HepG2 (cell line): ENCODE measurements around the gene AKAP12. TPM values are rescaled to one million over a fixed set of nuclear protein-coding genes. Genes with fewer than 3 reads are reported as not detected.
A peak's percentile ranks its signal among the peaks of the same experiment; 100 is the strongest.

Experiments used
- ATAC-seq: fragments of 200-7000 bp; cut with Tn5 transposase; 3 replicates; pipeline ENCODE4 v1.9.1; 2020; ENCODE audit warnings: mild to moderate bottlenecking, moderate library complexity
- BruUV-seq: library from RNA; stranded (reverse); fragments of 400-500 nt; replicated peaks from 2 replicates; lab custom pipeline; 2021; lab: Mats Ljungman, UMichigan
- CTCF ChIA-PET: fragments of 300-600 bp; formaldehyde crosslinking; extraction: SDS; loops from one replicate; lab custom pipeline; 2021; ENCODE audit warnings: low total read pairs, inconsistent platforms, low intra/inter-chr PET ratio; lab: Yijun Ruan, JAX
- POLR2A ChIA-PET: fragments of 350-600 bp; sonication (Branson Sonifier 250); formaldehyde crosslinking; loops from one replicate; lab custom pipeline; 2020; ENCODE audit warnings: antibody characterized with exemption, inconsistent platforms; lab: Yijun Ruan, JAX
- DNase-seq: peaks from one replicate; pipeline ENCODE4 v3.0.0-alpha.2; 2015; ENCODE audit warnings: low spot score
- FAIRE-seq: peaks from 3 replicates; lab custom pipeline; 2011; peaks lifted over from hg19 to GRCh38; lab: Jason Lieb, UNC
- H2AFZ ChIP-seq: one replicate; pipeline ENCODE4 v1.6.1; 2011; ENCODE audit warnings: low read length, inconsistent platforms
- H3K27ac ChIP-seq: fragments of 300-600 bp; 3 replicates; pipeline ENCODE4 v1.8.0; 2011; ENCODE audit warnings: mixed run types, mild to moderate bottlenecking, mixed read lengths, low read length, inconsistent platforms; ENCODE audit not compliant: insufficient read depth; ENCODE audit errors: extremely low read length
- H3K27me3 ChIP-seq, 2 experiments: fragments of 200-600 bp in 1 of 2; 2 replicates in 1 of 2; 3 replicates in 1 of 2; pipeline versions ENCODE4 v1.6.0 to v1.8.0; 2011; ENCODE audit warnings: low read length in 2 of 2, mild to moderate bottlenecking in 2 of 2, moderate library complexity in 2 of 2, inconsistent platforms in 1 of 2; ENCODE audit not compliant: insufficient read depth in 2 of 2, control insufficient read depth in 1 of 2
- H3K36me3 ChIP-seq, 2 experiments: fragments of 200-600 bp in 1 of 2; replicated peaks in 1 of 2; 2 replicates in 1 of 2; 3 replicates in 1 of 2; pipeline versions ENCODE4 v1.5.1 to v1.8.0; 2011; ENCODE audit warnings: low read length in 2 of 2, inconsistent platforms in 1 of 2; ENCODE audit not compliant: insufficient read depth in 2 of 2, control insufficient read depth in 1 of 2
- H3K4me1 ChIP-seq: 2 replicates; pipeline ENCODE4 v1.5.1; 2012; ENCODE audit warnings: low read length, inconsistent platforms; ENCODE audit not compliant: insufficient read depth
- H3K4me2 ChIP-seq: 2 replicates; pipeline ENCODE4 v1.6.0; 2011; ENCODE audit warnings: low read depth, low read length, inconsistent platforms
- H3K4me3 ChIP-seq, 3 experiments: fragments of 200-600 bp in 1 of 3; sonication (generic), shearing (Covaris generic) in 1 of 3; replicated peaks in 1 of 3; 2 replicates each; pipeline ENCODE4 v1.5.1; 2011 to 2016; ENCODE audit warnings: low read length in 3 of 3, inconsistent platforms in 2 of 3, low read depth in 2 of 3, mild to moderate bottlenecking in 2 of 3, control low read depth in 1 of 3, mixed read lengths in 1 of 3; ENCODE audit not compliant: insufficient read depth in 1 of 3
- H3K79me2 ChIP-seq: one replicate; pipeline ENCODE4 v1.6.1; 2011; ENCODE audit warnings: low read length, inconsistent platforms; ENCODE audit not compliant: insufficient read depth
- H3K9ac ChIP-seq: 2 replicates; pipeline ENCODE4 v1.6.0; 2011; ENCODE audit warnings: mild to moderate bottlenecking, low read depth, low read length, inconsistent platforms; ENCODE audit not compliant: insufficient read depth
- H3K9me3 ChIP-seq: 2 replicates; pipeline ENCODE4 v1.5.1; 2012; ENCODE audit warnings: mild to moderate bottlenecking, low read length
- H4K20me1 ChIP-seq: 2 replicates; pipeline ENCODE4 v1.6.0; 2011; ENCODE audit warnings: inconsistent platforms, mild to moderate bottlenecking, low read length, moderate library complexity; ENCODE audit not compliant: insufficient read depth
- CEBPG ChIP-seq: IDR thresholded peaks from 2 replicates; pipeline ENCODE4 v1.6.1; 2016
- CREB1 ChIP-seq, 2 experiments: fragments of 450-650 bp in 1 of 2; IDR thresholded peaks; 2 replicates each; pipeline ENCODE4 v1.6.1; 2016 to 2017; ENCODE audit warnings: control low read depth in 1 of 2, mild to moderate bottlenecking in 1 of 2, missing compliant biosample characterization in 1 of 2, missing genetic modification characterization in 1 of 2
- FOXA3 ChIP-seq: IDR thresholded peaks from 2 replicates; pipeline ENCODE4 v1.6.1; 2016; ENCODE audit warnings: missing genetic modification reagents, missing compliant biosample characterization
- NCOR1 ChIP-seq: fragments of 200-600 bp; sonication (generic); IDR thresholded peaks from 2 replicates; pipeline ENCODE4 v1.7.0; 2017; ENCODE audit warnings: antibody characterized with exemption, low read length, borderline replicate concordance
- TCF7 ChIP-seq: sonication (generic); IDR thresholded peaks from 2 replicates; pipeline ENCODE4 v1.6.1; 2016; ENCODE audit warnings: antibody characterized with exemption, low read depth
- XRCC5 ChIP-seq: fragments of 200-400 bp; formaldehyde crosslinking; optimal IDR thresholded peaks from 2 replicates; pipeline ENCODE3; 2017; ENCODE audit warnings: mild to moderate bottlenecking, low read length
- ZNF205 ChIP-seq: IDR thresholded peaks from 2 replicates; pipeline ENCODE4 v1.6.1; 2018; ENCODE audit warnings: missing biosample characterization, missing genetic modification reagents
- ZNF614 ChIP-seq: IDR thresholded peaks from 2 replicates; pipeline ENCODE4 v1.6.1; 2018; ENCODE audit warnings: missing biosample characterization, missing genetic modification reagents, inconsistent platforms, borderline replicate concordance
- WGBS: methylation state at CpG from one replicate; pipeline ENCODE4 v1.1.6; 2017; ENCODE audit warnings: low lambda C conversion rate; 5-methylcytosine and 5-hydroxymethylcytosine counted together
- in situ Hi-C: cut with HindIII; loops from 2 replicates; pipeline ENCODE4 v1.10.0; 2017; ENCODE audit warnings: low pct_unique_long_range_greater_than_20kb; ENCODE audit not compliant: extremely low pct_ligation_motif_present
- intact Hi-C: fragments of 100-400 bp; cut with micrococcal nuclease; formaldehyde crosslinking; loops from one replicate; pipeline ENCODE4 v1.10.0; 2022; ENCODE audit not compliant: unreplicated experiment
- polyA plus RNA-seq, 8 experiments: library from polyadenylated mRNA; depleted of rRNA in 3 of 8; stranded (reverse) in 7 of 8; unstranded in 1 of 8; fragments of >200 nt; fragmentation: Illumina TruSeq in 4 of 8; extraction: Trizol in 4 of 8; gene quantifications; 2 replicates each; pipeline versions ENCODE4 v1.2.1 to v1.2.3, GENCODE V29; 2011 to 2016; ENCODE audit warnings: low read depth in 4 of 8, missing spikeins in 1 of 8, mixed read lengths in 1 of 8; ENCODE audit not compliant: insufficient read depth in 1 of 8
- total RNA-seq, 5 experiments: library from RNA; depleted of rRNA; stranded (reverse); fragments of >200 nt; fragmentation: Illumina TruSeq; extraction: Trizol; gene quantifications; 2 replicates each; pipeline ENCODE4 v1.2.3, GENCODE V29; 2016; ENCODE audit warnings: low read depth in 1 of 5
- TF ChIP-seq, protein P1 (sequence below): sonication (generic); formaldehyde crosslinking; IDR thresholded peaks from 2 replicates; pipeline ENCODE4 v1.5.1; 2020; ENCODE audit warnings: missing genetic modification reagents, mild to moderate bottlenecking, borderline replicate concordance
- TF ChIP-seq, protein P2 (sequence below): sonication (generic); formaldehyde crosslinking; IDR thresholded peaks from 2 replicates; pipeline ENCODE4 v1.4.0; 2020; ENCODE audit warnings: low read depth, mild to moderate bottlenecking, missing genetic modification reagents
- TF ChIP-seq, protein P3 (sequence below): sonication (generic); formaldehyde crosslinking; IDR thresholded peaks from 2 replicates; pipeline ENCODE4 v1.9.0; 2021; ENCODE audit warnings: missing genetic modification reagents, mild to moderate bottlenecking, borderline replicate concordance

The AKAP12 gene
- total and polyA plus RNA-seq, 2 of the 13 experiments (the other 11 are each of a cell fraction or from before 2014, with no cell fraction given), result 10.6 to 19.0 TPM

DNA sequence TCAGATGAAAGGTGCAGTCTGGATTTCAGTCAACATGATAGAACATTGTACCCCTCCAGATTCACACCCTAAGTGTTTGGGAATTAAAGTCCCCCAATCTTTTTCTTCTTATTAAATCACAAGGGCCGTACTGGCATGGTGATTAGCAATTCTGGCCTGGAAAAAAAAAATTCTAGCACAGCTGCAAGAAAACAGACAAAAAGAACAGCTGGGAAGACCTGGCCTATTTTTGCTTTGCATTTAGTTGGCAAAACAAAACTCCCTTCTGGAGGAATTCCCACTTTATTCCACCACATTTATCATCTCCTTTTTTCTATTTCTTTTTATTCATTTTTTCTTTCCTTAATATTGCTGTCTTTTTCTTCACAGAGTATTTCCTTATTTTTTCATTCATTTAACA lies 39.8 kb upstream of the AKAP12 start:
- no peak for ATAC-seq
- no peaks in the 10 kb centered on the region for H3K36me3 ChIP-seq
- intact Hi-C loops, result loop anchor here (10.0 kb wide), 1 partner anchor 125 kb away; no protein-coding TSS in a partner anchor
- no peak for TF ChIP-seq NCOR1
- TF ChIP-seq, all 625 proteins: peak for 0
- ChIA-PET CTCF (no interaction called here), POLR2A (no interaction called here)
- Histone ChIP-seq H2AFZ (no peak overlapping the region), H3K27ac (no peak overlapping the region), H3K9me3 (no peaks in the 10 kb centered on the region), H3K79me2 (no peaks in the 10 kb centered on the region), H3K9ac (no peak overlapping the region), H3K4me2 (no peak overlapping the region), H3K27me3 (0 out of 5 replicates have a peak, but pooled peaks cover 0 to 3% of the 10 kb centered on the region in 2 experiments), H3K4me3 (no peak overlapping the region), H4K20me1 (no peaks in the 10 kb centered on the region), H3K4me1 (no peaks in the 10 kb centered on the region)
- BruUV-seq, result no TSS peak
- 24% methylated on average over 1 of the region's 1 CpG for WGBS
- DNase-seq, result no peak
- in situ Hi-C loops, result no loop called here
- FAIRE-seq, result no peak

DNA sequence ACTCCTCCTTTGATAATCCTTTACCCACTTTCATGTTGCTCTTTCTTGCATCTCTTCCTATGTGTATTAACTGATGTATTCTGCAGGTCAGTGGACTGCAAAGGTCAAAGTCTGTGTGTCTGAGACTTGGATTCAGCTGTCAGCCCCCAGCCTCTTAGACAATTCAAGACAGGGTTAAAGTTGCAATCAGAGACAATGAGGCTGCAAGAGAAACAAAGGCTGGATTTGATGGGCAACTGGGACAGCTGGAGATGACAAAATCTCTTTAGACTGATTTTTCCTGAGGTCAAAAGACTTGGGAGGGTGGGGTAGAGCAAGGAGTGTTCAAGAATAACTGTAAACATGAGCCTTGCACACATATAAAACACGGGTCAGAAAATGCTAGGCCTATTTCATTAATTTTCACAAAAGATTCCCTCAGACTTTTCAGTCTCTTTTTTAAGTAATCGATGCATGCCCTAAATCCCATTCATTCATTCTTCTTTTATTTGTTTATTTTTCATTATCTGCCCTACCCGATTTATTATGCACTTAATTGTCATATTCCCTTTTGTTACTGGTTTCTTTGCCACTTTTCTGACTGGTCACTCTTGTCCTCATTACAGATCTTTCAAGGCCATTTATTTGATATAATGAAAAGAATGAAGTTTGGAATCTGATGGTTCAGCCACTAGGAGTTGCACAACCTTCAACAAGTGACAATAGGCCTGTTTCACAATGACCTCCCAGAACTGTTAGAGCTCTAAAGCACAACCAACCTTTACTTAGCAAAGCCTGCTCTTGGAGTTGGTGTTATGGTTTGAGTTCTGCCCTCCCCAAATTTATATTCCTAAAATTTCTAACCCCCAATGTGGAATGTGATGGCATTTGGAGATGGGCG lies 33.8 kb upstream of the AKAP12 start:
- ChIA-PET CTCF (no interaction called here), POLR2A (no interaction called here)
- Histone ChIP-seq H3K79me2 (no peaks in the 10 kb centered on the region), H3K4me1 (peaks cover 45% of the 10 kb centered on the region), H3K27ac (no peak overlapping the region), H3K9ac (no peak overlapping the region), H2AFZ (no peak overlapping the region), H3K36me3 (no peaks in the 10 kb centered on the region), H3K4me2 (no peak overlapping the region), H4K20me1 (no peaks in the 10 kb centered on the region), H3K27me3 (no peaks in the 10 kb centered on the region), H3K4me3 (no peak overlapping the region), H3K9me3 (peaks cover 6% of the 10 kb centered on the region)
- DNase-seq (peak; percentile 71), FAIRE-seq (peak; percentile 32), ATAC-seq (peak; percentile 42)
- in situ Hi-C loops, result no loop called here
- WGBS, result 28% methylated on average over 4 of the region's 4 CpGs
- no TSS peak for BruUV-seq
- intact Hi-C loops, result loop anchor here (5.0 to 10.0 kb wide), 2 partner anchors 69 to 119 kb away; no protein-coding TSS in a partner anchor
- TF ChIP-seq CEBPG (peak; percentile 96), TCF7 (0 out of 2 replicates have a peak, but pooled peaks have one; percentile 12), FOXA3 (peak; percentile 51; the same call in 1 of the 2 replicates), CREB1 (IDR thresholded peaks at IDR 0.05) (no peak), CREB1 (CRISPR knock-in tag; IDR thresholded peaks at IDR 0.05) (0 out of 2 replicates have a peak, but pooled peaks have one; percentile 28), XRCC5 (no peak), ZNF205 (0 out of 2 replicates have a peak, but pooled peaks have one; percentile 38), ZNF614 (CRISPR knock-in tag) (0 out of 2 replicates have a peak, but pooled peaks have one; percentile 52)
- TF ChIP-seq, protein P1, sequence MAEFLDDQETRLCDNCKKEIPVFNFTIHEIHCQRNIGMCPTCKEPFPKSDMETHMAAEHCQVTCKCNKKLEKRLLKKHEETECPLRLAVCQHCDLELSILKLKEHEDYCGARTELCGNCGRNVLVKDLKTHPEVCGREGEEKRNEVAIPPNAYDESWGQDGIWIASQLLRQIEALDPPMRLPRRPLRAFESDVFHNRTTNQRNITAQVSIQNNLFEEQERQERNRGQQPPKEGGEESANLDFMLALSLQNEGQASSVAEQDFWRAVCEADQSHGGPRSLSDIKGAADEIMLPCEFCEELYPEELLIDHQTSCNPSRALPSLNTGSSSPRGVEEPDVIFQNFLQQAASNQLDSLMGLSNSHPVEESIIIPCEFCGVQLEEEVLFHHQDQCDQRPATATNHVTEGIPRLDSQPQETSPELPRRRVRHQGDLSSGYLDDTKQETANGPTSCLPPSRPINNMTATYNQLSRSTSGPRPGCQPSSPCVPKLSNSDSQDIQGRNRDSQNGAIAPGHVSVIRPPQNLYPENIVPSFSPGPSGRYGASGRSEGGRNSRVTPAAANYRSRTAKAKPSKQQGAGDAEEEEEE (CRISPR knock-in tag), result no peak
- TF ChIP-seq, protein P2, sequence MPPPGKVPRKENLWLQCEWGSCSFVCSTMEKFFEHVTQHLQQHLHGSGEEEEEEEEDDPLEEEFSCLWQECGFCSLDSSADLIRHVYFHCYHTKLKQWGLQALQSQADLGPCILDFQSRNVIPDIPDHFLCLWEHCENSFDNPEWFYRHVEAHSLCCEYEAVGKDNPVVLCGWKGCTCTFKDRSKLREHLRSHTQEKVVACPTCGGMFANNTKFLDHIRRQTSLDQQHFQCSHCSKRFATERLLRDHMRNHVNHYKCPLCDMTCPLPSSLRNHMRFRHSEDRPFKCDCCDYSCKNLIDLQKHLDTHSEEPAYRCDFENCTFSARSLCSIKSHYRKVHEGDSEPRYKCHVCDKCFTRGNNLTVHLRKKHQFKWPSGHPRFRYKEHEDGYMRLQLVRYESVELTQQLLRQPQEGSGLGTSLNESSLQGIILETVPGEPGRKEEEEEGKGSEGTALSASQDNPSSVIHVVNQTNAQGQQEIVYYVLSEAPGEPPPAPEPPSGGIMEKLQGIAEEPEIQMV (CRISPR knock-in tag), result no peak
- TF ChIP-seq, protein P3, sequence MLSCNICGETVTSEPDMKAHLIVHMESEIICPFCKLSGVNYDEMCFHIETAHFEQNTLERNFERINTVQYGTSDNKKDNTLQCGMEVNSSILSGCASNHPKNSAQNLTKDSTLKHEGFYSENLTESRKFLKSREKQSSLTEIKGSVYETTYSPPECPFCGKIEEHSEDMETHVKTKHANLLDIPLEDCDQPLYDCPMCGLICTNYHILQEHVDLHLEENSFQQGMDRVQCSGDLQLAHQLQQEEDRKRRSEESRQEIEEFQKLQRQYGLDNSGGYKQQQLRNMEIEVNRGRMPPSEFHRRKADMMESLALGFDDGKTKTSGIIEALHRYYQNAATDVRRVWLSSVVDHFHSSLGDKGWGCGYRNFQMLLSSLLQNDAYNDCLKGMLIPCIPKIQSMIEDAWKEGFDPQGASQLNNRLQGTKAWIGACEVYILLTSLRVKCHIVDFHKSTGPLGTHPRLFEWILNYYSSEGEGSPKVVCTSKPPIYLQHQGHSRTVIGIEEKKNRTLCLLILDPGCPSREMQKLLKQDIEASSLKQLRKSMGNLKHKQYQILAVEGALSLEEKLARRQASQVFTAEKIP (CRISPR knock-in tag), result no peak
